Right forelimb (tissue), 1 donor: ENCODE data around the gene DIS3L2.
"Not testable (repeated sequence)": the region's sequence is repeated elsewhere in the genome, so short reads cannot be mapped to it uniquely, and the experiment has no call there.

Source experiments
- DNase-seq: peaks from one replicate; pipeline ENCODE4 v3.0.0-alpha.2; 2018

DIS3L2 gene

GRCh38 chr2:232378735-232379151 lies 417.2 kb downstream of the DIS3L2 start, which contains the start of gene ALPP:
Gene ALPP, plus strand, starts transcription at chr2:232378751. Its CDS starts 52 bp downstream, at chr2:232378803.
- DNase-seq: not testable (repeated sequence)

DNA sequence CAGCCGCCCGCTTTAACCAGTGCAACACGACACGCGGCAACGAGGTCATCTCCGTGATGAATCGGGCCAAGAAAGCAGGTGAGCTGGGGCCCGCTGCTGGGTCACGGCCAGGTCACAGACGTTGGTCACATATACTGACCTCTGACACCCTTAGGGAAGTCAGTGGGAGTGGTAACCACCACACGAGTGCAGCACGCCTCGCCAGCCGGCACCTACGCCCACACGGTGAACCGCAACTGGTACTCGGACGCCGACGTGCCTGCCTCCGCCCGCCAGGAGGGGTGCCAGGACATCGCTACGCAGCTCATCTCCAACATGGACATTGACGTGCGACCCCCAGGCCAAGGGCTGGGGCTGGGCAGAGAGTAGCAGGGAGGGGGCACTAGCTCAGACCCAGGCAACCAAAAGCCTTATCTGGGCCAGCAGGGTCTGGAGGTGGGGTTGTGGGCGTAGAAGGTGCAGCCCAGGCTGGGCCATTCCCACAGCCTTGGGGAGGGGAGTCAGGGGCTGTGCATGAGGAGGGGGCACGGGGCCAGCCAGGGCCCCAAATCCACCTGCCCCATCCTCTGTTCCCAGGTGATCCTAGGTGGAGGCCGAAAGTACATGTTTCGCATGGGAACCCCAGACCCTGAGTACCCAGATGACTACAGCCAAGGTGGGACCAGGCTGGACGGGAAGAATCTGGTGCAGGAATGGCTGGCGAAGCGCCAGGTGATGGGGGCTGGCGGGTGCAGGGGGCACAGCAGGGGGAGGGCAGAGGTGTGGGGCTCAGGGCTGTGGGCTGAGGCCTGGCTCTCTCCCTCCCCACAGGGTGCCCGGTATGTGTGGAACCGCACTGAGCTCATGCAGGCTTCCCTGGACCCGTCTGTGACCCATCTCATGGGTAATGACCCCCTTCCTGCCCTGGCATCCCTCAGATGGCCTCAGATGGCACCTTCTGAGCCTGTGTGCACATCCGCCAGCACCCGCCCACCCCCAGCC lies 418.4 kb downstream of the DIS3L2 start:
- DNase-seq: not testable (repeated sequence)

- DNase-seq: not testable (repeated sequence)
These were observed 419.9 kb downstream of the DIS3L2 start for GRCh38 chr2:232381204-232382031.

- DNase-seq: no peak
These were observed 421.1 kb downstream of the DIS3L2 start for GRCh38 chr2:232382331-232383225.

GRCh38 chr2:232384466-232384865 lies 423.0 kb downstream of the DIS3L2 start:
- DNase-seq: no peak

DNA sequence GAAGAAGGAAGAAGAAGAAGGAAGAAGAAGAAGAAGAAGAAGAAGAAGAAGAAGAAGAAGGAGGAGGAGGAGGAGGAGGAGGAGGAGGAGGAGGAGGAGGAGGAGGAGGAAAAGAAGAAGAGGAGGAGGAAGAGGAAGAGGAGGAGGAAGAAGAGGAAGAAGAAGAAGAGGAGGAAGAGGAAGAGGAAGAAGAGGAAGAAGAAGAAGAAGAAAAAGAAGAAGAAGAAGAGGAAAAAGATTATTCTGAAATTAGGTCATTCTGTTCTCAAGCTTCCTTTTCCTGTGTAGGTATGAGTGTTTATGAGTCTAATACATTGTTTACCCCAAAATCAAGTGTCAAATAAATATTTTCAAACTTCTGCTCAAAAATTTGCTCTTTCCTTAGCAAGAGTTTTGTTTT lies 423.5 kb downstream of the DIS3L2 start:
- not testable (repeated sequence) for DNase-seq

DNA sequence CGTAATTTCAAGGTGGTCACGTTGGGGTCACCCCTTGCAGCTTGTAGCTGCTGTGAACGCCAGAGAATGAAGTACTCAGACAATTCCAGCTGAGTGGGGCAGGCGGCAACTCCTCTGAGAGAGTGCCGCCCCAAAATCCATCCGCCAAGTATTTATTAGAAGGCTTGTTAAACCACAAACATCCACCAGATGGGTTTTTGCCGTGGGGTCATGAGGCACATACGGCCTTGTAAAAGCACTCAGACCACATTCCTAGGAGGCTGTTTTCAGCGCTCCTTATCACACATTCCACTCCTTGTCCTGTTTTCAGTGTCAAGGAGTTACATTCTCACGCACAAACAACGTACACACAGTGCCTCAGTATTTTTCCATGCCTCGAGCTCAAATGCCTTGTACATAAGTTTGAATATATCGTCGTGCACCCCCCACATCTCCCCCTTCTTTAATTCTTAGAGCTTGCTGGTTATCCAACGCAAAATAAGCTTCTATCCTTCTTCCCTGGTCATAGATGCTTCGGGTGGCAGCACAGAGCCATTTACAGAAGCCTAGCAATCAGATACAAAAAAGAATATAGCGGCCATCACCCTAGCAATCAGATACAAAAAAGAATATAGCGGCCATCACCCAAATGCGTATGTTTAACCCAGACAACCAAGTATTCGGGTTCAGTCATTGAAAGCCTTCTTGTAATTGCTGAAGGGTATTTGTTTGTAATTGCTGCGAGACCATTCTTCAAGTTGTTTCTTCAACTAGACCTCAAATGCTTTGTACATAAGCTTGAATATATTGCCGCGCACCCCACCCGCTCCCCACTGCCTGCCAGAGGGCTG lies 424.4 kb downstream of the DIS3L2 start:
- no peak for DNase-seq

- DNase-seq: no peak
These were observed 424.9 kb downstream of the DIS3L2 start for GRCh38 chr2:232386490-232386739.
